GM12878 (cell line): ENCODE results near the gene COL5A1.

Experiments used
- BRCA1 ChIP-seq: IDR thresholded peaks from 2 replicates; pipeline ENCODE4 v1.6.1; 2011; ENCODE audit warnings: low read depth, low read length, improper control_type of control experiment
- CEBPB ChIP-seq, 2 experiments: fragments of 150-350 bp in 1 of 2; IDR thresholded peaks; 2 replicates each; pipeline ENCODE4 v1.6.1; 2012 to 2014; ENCODE audit warnings: low read depth in 2 of 2, low read length in 2 of 2, borderline replicate concordance in 1 of 2, inconsistent platforms in 1 of 2
- FOS ChIP-seq: IDR thresholded peaks from 3 replicates; pipeline ENCODE4 v1.6.1; 2011; ENCODE audit warnings: borderline replicate concordance; ENCODE audit not compliant: insufficient read length; ENCODE audit errors: extremely low read depth
- NFYA ChIP-seq: IDR thresholded peaks from 2 replicates; pipeline ENCODE4 v1.6.1; 2011; ENCODE audit warnings: low read depth, mild to moderate bottlenecking, low read length, improper control_type of control experiment, borderline replicate concordance
- POLR2A ChIP-seq: IDR thresholded peaks from 2 replicates; pipeline ENCODE4 v1.6.1; 2011; ENCODE audit warnings: low read depth, mild to moderate bottlenecking, low read length
- SIN3A ChIP-seq: IDR thresholded peaks from 2 replicates; pipeline ENCODE4 v1.6.1; 2012; ENCODE audit warnings: low read depth, low read length, improper control_type of control experiment
- SRF ChIP-seq, 2 experiments: IDR thresholded peaks; 2 replicates each; pipeline ENCODE4 v1.6.1; 2011; ENCODE audit warnings: low read depth in 2 of 2, low read length in 2 of 2, mild to moderate bottlenecking in 1 of 2, moderate library complexity in 1 of 2
- ZNF274 ChIP-seq: IDR thresholded peaks from one replicate; pipeline ENCODE4 v1.8.0; 2011; ENCODE audit not compliant: insufficient read length, insufficient read depth
- TF ChIP-seq, protein P1 (sequence below): IDR thresholded peaks from 2 replicates; pipeline ENCODE4 v1.6.1; 2012; ENCODE audit warnings: mild to moderate bottlenecking, low read depth, low read length
- TF ChIP-seq, protein P2 (sequence below), 3 experiments: IDR thresholded peaks in 2 of 3; conservative IDR thresholded peaks in 1 of 3; 2 replicates each; pipeline ENCODE4 v1.5.1; 2011; ENCODE audit warnings: low read depth in 3 of 3, low read length in 3 of 3, mild to moderate bottlenecking in 3 of 3, control low read depth in 2 of 3, moderate library complexity in 2 of 3, inconsistent platforms in 1 of 3, mixed read lengths in 1 of 3; ENCODE audit not compliant: control insufficient read depth in 2 of 3, insufficient read depth in 1 of 3; ENCODE audit errors: extremely low read depth in 1 of 3

DNA sequence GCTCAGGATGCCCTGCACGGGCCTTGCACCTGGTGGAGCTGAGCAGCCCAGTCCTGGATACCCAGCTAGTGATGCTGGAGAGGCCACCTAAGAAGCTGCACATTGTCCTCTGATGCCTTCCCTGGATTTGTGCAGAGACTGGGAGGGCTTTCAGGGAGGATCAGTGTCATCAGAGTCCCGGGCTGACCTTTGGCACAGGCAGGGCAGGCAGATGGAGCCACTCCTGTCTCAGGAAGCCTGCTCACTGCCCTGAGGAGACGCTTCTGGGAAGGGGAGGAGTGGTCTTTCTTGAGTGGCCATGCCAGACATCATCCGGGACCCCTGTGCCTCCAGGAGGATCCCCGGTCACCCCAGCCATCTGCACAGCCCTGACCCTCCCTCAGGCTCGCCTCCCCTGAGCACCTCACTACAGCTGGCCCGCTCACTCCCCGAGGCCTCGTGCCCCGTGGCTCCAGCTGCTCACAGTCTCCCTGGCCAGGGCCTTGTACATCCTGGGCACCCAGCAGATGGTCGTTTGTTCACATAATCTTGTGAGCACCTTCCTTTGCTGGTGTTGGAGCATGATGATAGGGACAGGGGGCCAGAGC is 191.8 kb downstream of the COL5A1 start:
- TF ChIP-seq FOS, result no peak
- no peak for TF ChIP-seq ZNF274
- no peak for TF ChIP-seq CEBPB (IDR thresholded peaks at IDR 0.05; ENCODE audit: borderline replicate concordance in 1 of 2, low read depth in 2 of 2, low read length in 2 of 2)
- TF ChIP-seq SIN3A, result no peak
- no peak for TF ChIP-seq BRCA1
- TF ChIP-seq, protein P1, sequence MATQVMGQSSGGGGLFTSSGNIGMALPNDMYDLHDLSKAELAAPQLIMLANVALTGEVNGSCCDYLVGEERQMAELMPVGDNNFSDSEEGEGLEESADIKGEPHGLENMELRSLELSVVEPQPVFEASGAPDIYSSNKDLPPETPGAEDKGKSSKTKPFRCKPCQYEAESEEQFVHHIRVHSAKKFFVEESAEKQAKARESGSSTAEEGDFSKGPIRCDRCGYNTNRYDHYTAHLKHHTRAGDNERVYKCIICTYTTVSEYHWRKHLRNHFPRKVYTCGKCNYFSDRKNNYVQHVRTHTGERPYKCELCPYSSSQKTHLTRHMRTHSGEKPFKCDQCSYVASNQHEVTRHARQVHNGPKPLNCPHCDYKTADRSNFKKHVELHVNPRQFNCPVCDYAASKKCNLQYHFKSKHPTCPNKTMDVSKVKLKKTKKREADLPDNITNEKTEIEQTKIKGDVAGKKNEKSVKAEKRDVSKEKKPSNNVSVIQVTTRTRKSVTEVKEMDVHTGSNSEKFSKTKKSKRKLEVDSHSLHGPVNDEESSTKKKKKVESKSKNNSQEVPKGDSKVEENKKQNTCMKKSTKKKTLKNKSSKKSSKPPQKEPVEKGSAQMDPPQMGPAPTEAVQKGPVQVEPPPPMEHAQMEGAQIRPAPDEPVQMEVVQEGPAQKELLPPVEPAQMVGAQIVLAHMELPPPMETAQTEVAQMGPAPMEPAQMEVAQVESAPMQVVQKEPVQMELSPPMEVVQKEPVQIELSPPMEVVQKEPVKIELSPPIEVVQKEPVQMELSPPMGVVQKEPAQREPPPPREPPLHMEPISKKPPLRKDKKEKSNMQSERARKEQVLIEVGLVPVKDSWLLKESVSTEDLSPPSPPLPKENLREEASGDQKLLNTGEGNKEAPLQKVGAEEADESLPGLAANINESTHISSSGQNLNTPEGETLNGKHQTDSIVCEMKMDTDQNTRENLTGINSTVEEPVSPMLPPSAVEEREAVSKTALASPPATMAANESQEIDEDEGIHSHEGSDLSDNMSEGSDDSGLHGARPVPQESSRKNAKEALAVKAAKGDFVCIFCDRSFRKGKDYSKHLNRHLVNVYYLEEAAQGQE, result no peak
- TF ChIP-seq, protein P2, sequence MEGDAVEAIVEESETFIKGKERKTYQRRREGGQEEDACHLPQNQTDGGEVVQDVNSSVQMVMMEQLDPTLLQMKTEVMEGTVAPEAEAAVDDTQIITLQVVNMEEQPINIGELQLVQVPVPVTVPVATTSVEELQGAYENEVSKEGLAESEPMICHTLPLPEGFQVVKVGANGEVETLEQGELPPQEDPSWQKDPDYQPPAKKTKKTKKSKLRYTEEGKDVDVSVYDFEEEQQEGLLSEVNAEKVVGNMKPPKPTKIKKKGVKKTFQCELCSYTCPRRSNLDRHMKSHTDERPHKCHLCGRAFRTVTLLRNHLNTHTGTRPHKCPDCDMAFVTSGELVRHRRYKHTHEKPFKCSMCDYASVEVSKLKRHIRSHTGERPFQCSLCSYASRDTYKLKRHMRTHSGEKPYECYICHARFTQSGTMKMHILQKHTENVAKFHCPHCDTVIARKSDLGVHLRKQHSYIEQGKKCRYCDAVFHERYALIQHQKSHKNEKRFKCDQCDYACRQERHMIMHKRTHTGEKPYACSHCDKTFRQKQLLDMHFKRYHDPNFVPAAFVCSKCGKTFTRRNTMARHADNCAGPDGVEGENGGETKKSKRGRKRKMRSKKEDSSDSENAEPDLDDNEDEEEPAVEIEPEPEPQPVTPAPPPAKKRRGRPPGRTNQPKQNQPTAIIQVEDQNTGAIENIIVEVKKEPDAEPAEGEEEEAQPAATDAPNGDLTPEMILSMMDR (IDR thresholded peaks at IDR 0.05 in 2 of 3, conservative IDR thresholded peaks at IDR 0.05 in 1 of 3; ENCODE audit: control insufficient read depth in 2 of 3, extremely low read depth in 1 of 3, insufficient read depth in 1 of 3, low read depth in 3 of 3, low read length in 3 of 3), result no peak
- TF ChIP-seq SRF (IDR thresholded peaks at IDR 0.05; ENCODE audit: low read depth in 2 of 2, low read length in 2 of 2), result no peak
- no peak for TF ChIP-seq POLR2A
- no peak for TF ChIP-seq NFYA
